PFSK-1 (cell line): Measurements from ENCODE around the gene GJB2.

ENCODE experiments used
- POLR2AphosphoS5 ChIP-seq: IDR thresholded peaks from 2 replicates; pipeline ENCODE4 v1.6.1; 2012; ENCODE audit warnings: low read depth, mild to moderate bottlenecking, control low read depth, low read length, moderate library complexity
- TF ChIP-seq, protein P1 (sequence below), 2 experiments: IDR thresholded peaks; 2 replicates each; pipeline versions ENCODE4 v1.6.1 to v1.8.0; 2011 to 2012; ENCODE audit warnings: low read depth in 2 of 2, low read length in 2 of 2, control low read depth in 1 of 2, inconsistent platforms in 1 of 2, mild to moderate bottlenecking in 1 of 2, moderate library complexity in 1 of 2; ENCODE audit not compliant: insufficient read depth in 1 of 2

- TF ChIP-seq POLR2AphosphoS5, result no peak
- TF ChIP-seq, protein P1, sequence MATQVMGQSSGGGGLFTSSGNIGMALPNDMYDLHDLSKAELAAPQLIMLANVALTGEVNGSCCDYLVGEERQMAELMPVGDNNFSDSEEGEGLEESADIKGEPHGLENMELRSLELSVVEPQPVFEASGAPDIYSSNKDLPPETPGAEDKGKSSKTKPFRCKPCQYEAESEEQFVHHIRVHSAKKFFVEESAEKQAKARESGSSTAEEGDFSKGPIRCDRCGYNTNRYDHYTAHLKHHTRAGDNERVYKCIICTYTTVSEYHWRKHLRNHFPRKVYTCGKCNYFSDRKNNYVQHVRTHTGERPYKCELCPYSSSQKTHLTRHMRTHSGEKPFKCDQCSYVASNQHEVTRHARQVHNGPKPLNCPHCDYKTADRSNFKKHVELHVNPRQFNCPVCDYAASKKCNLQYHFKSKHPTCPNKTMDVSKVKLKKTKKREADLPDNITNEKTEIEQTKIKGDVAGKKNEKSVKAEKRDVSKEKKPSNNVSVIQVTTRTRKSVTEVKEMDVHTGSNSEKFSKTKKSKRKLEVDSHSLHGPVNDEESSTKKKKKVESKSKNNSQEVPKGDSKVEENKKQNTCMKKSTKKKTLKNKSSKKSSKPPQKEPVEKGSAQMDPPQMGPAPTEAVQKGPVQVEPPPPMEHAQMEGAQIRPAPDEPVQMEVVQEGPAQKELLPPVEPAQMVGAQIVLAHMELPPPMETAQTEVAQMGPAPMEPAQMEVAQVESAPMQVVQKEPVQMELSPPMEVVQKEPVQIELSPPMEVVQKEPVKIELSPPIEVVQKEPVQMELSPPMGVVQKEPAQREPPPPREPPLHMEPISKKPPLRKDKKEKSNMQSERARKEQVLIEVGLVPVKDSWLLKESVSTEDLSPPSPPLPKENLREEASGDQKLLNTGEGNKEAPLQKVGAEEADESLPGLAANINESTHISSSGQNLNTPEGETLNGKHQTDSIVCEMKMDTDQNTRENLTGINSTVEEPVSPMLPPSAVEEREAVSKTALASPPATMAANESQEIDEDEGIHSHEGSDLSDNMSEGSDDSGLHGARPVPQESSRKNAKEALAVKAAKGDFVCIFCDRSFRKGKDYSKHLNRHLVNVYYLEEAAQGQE (IDR thresholded peaks at IDR 0.05; ENCODE audit: insufficient read depth in 1 of 2, low read depth in 2 of 2, low read length in 2 of 2), result no peak
Observed at GRCh38 chr13:20195801-20196200, 3.1 kb upstream of the GJB2 start.
